GM23338 (cell line): ENCODE results near the gene CFAP90. TPM values are rescaled to one million over a fixed set of nuclear protein-coding genes. Genes with fewer than 3 reads are reported as not detected.

Experiments
- ATAC-seq: fragments of 200-7000 bp; cut with Tn5 transposase; 3 replicates; pipeline ENCODE4 v1.9.1; 2020
- DNase-seq: peaks from one replicate; pipeline ENCODE4 v3.0.0-alpha.2; 2015; ENCODE audit warnings: low spot score
- H2AFZ ChIP-seq: fragments of 200-600 bp; sonication (generic); 2 replicates; pipeline ENCODE4 v1.8.0; 2016; ENCODE audit warnings: antibody characterized with exemption, mild to moderate bottlenecking, moderate library complexity
- H3F3A ChIP-seq: fragments of 200-600 bp; sonication (generic); replicated peaks from 2 replicates; pipeline ENCODE4 v1.8.0; 2017; ENCODE audit warnings: antibody characterized with exemption, mixed run types, low read depth
- H3K27ac ChIP-seq: fragments of 200-600 bp; sonication (generic); 2 replicates; pipeline ENCODE4 v1.6.1; 2016; ENCODE audit warnings: low read depth
- H3K27me3 ChIP-seq: fragments of 200-600 bp; sonication (generic); 2 replicates; pipeline ENCODE4 v1.8.0; 2016; ENCODE audit warnings: mild to moderate bottlenecking, mixed run types, moderate library complexity; ENCODE audit not compliant: insufficient read depth
- H3K36me3 ChIP-seq: fragments of 200-600 bp; sonication (generic); 2 replicates; pipeline ENCODE4 v1.8.0; 2016; ENCODE audit warnings: mild to moderate bottlenecking; ENCODE audit not compliant: insufficient read depth
- H3K4me1 ChIP-seq: fragments of 200-600 bp; sonication (generic); 2 replicates; pipeline ENCODE4 v1.8.0; 2016; ENCODE audit warnings: mild to moderate bottlenecking, moderate library complexity; ENCODE audit not compliant: insufficient read depth
- H3K4me2 ChIP-seq: fragments of 200-600 bp; sonication (generic); 2 replicates; pipeline ENCODE4 v1.7.1; 2017; ENCODE audit warnings: mixed run types
- H3K4me3 ChIP-seq: fragments of 200-600 bp; sonication (generic); 2 replicates; pipeline ENCODE4 v1.6.1; 2016; ENCODE audit warnings: mixed run types
- H3K79me2 ChIP-seq: fragments of 200-600 bp; sonication (generic); replicated peaks from 2 replicates; pipeline ENCODE4 v1.8.0; 2017; ENCODE audit warnings: mild to moderate bottlenecking; ENCODE audit not compliant: insufficient read depth
- H3K9me2 ChIP-seq: fragments of 200-600 bp; sonication (generic); 2 replicates; pipeline ENCODE4 v1.8.0; 2017; ENCODE audit not compliant: insufficient read depth
- H4K20me1 ChIP-seq: fragments of 200-600 bp; sonication (generic); replicated peaks from 2 replicates; pipeline ENCODE4 v1.8.0; 2017; ENCODE audit warnings: mild to moderate bottlenecking; ENCODE audit not compliant: insufficient read depth
- H3K27ac Mint-ChIP-seq: 2 replicates; pipeline ENCODE4 v1.8.0; 2020; ENCODE audit warnings: inconsistent platforms, mild to moderate bottlenecking, moderate library complexity, mixed read lengths
- H3K27me3 Mint-ChIP-seq: 3 replicates; pipeline ENCODE4 v1.8.0; 2022; ENCODE audit warnings: low read depth, mild to moderate bottlenecking, moderate library complexity, mixed read lengths, inconsistent platforms; ENCODE audit not compliant: insufficient read depth, poor library complexity
- H3K36me3 Mint-ChIP-seq: 3 replicates; pipeline ENCODE4 v1.8.0; 2021; ENCODE audit warnings: low read depth, mild to moderate bottlenecking, inconsistent platforms, moderate library complexity, mixed read lengths
- H3K4me1 Mint-ChIP-seq: 3 replicates; pipeline ENCODE4 v1.8.0; 2020; ENCODE audit warnings: mild to moderate bottlenecking, inconsistent platforms, mixed read lengths
- H3K4me3 Mint-ChIP-seq: 3 replicates; pipeline ENCODE4 v1.8.0; 2021; ENCODE audit warnings: moderate library complexity, mild to moderate bottlenecking, inconsistent platforms, mixed read lengths
- H3K9me3 Mint-ChIP-seq: 3 replicates; pipeline ENCODE4 v1.8.0; 2020; ENCODE audit warnings: moderate library complexity, mild to moderate bottlenecking, inconsistent platforms, mixed read lengths
- CREB1 ChIP-seq: fragments of 250-450 bp; sonication (Bioruptor Pico); IDR thresholded peaks from 2 replicates; pipeline ENCODE4 v1.5.0; 2020; ENCODE audit warnings: low read depth, mild to moderate bottlenecking, moderate library complexity
- EZH2 ChIP-seq: fragments of 200-600 bp; sonication (generic); IDR thresholded peaks from one replicate; pipeline ENCODE4 v1.8.0; 2017; ENCODE audit warnings: antibody characterized with exemption, mild to moderate bottlenecking, low read depth; ENCODE audit not compliant: unreplicated experiment
- EZH2phosphoT487 ChIP-seq: fragments of 200-600 bp; sonication (generic); IDR thresholded peaks from one replicate; pipeline ENCODE4 v1.8.1; 2018; ENCODE audit warnings: antibody characterized with exemption; ENCODE audit not compliant: unreplicated experiment
- JUNB ChIP-seq: IDR thresholded peaks from one replicate; pipeline ENCODE4 v1.6.1; 2016; ENCODE audit warnings: antibody characterized with exemption; ENCODE audit not compliant: unreplicated experiment
- NANOG ChIP-seq: IDR thresholded peaks from 2 replicates; pipeline ENCODE4 v1.6.1; 2016; ENCODE audit warnings: antibody characterized with exemption, borderline replicate concordance
- POLR2AphosphoS5 ChIP-seq: IDR thresholded peaks from 2 replicates; pipeline ENCODE4 v1.6.1; 2016; ENCODE audit warnings: antibody characterized with exemption, low read depth
- STAT1 ChIP-seq: IDR thresholded peaks from one replicate; pipeline ENCODE4 v1.6.1; 2016; ENCODE audit warnings: antibody characterized with exemption; ENCODE audit not compliant: unreplicated experiment
- ZNF114 ChIP-seq: fragments of 250-450 bp; sonication (Bioruptor Pico); IDR thresholded peaks from 2 replicates; pipeline ENCODE4 v1.5.0; 2020; ENCODE audit warnings: mild to moderate bottlenecking, moderate library complexity
- ZNF331 ChIP-seq: fragments of 250-450 bp; sonication (Bioruptor Pico); IDR thresholded peaks from 2 replicates; pipeline ENCODE4 v1.5.0; 2020; ENCODE audit warnings: low read depth, mild to moderate bottlenecking, moderate library complexity
- polyA plus RNA-seq: library from polyadenylated mRNA; unstranded; fragments of >200 nt; fragmentation: Nextera tagmentation; extraction: Ambion mirVana; gene quantifications from 2 replicates; pipeline ENCODE4 v1.2.1, GENCODE V29; 2016
- total RNA-seq: library from RNA; depleted of rRNA; stranded (reverse); fragments of >200 nt; shearing (Covaris generic); gene quantifications from 2 replicates; pipeline ENCODE4 v1.2.3, GENCODE V29; 2014
- TF ChIP-seq, protein P1 (sequence below): IDR thresholded peaks from one replicate; pipeline ENCODE4 v1.6.1; 2018; ENCODE audit warnings: antibody characterized with exemption; ENCODE audit not compliant: unreplicated experiment
- TF ChIP-seq, protein P2 (sequence below), 2 experiments: fragments of 200-600 bp in 1 of 2; sonication (generic) in 1 of 2; conservative IDR thresholded peaks; 2 replicates each; pipeline versions ENCODE4 v1.5.1 to v1.6.1; 2016 to 2017; ENCODE audit warnings: antibody characterized with exemption in 2 of 2, low read depth in 2 of 2, mild to moderate bottlenecking in 2 of 2, moderate library complexity in 1 of 2
- TF ChIP-seq, protein P3 (sequence below): IDR thresholded peaks from 2 replicates; pipeline ENCODE4 v1.6.1; 2016; ENCODE audit warnings: antibody characterized with exemption
- TF ChIP-seq, protein P4 (sequence below): fragments of 250-450 bp; sonication (Bioruptor Pico); IDR thresholded peaks from 2 replicates; pipeline ENCODE4 v1.5.0; 2020; ENCODE audit warnings: mild to moderate bottlenecking, moderate library complexity

The CFAP90 gene
- total and polyA plus RNA-seq, 2 experiments from 2014 or later, result 0.10 to 1.0 TPM

DNA sequence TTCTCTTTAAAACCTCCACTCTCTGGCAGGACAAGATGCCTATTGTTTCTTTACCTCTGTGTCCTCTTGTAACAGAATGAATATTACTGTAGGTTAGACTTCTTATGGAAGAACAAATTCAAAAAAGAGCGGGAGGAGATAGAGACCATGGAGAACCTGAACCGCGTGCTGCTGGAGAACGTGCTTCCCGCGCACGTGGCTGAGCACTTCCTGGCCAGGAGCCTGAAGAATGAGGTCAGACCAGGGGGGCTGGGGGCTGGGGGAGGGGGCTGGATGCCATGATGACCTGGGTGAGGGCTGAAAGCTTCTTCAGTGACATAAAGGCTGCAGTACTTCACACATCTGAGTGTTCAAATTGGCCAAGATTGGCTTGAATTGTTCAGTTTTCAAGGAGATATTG lies 61.4 kb downstream of the CFAP90 start:
- Histone ChIP-seq H3K27me3 (no peaks in the 10 kb centered on the region), H3K4me3 (no peak overlapping the region), H2AFZ (no peak overlapping the region), H3K27ac (no peak overlapping the region), H3F3A (no peaks in the 10 kb centered on the region), H3K4me1 (peaks cover 13% of the 10 kb centered on the region), H3K36me3 (peaks cover 3% of the 10 kb centered on the region), H3K4me2 (no peak overlapping the region), H4K20me1 (no peaks in the 10 kb centered on the region), H3K79me2 (no peaks in the 10 kb centered on the region), H3K9me2 (no peaks in the 10 kb centered on the region; the same call in none of the 2 replicates)
- no peak for DNase-seq
- peaks cover 7% of the 10 kb centered on the region for H3K27me3 Mint-ChIP-seq
- peaks cover 53% of the 10 kb centered on the region for H3K36me3 Mint-ChIP-seq
- no peak for ATAC-seq
- H3K27ac Mint-ChIP-seq, result no peak overlapping the region
- peaks cover 45% of the 10 kb centered on the region for H3K4me1 Mint-ChIP-seq
- no peaks in the 10 kb centered on the region; the same call in 2 of the 3 replicates for H3K9me3 Mint-ChIP-seq
- H3K4me3 Mint-ChIP-seq, result no peak overlapping the region
- TF ChIP-seq, protein P1, sequence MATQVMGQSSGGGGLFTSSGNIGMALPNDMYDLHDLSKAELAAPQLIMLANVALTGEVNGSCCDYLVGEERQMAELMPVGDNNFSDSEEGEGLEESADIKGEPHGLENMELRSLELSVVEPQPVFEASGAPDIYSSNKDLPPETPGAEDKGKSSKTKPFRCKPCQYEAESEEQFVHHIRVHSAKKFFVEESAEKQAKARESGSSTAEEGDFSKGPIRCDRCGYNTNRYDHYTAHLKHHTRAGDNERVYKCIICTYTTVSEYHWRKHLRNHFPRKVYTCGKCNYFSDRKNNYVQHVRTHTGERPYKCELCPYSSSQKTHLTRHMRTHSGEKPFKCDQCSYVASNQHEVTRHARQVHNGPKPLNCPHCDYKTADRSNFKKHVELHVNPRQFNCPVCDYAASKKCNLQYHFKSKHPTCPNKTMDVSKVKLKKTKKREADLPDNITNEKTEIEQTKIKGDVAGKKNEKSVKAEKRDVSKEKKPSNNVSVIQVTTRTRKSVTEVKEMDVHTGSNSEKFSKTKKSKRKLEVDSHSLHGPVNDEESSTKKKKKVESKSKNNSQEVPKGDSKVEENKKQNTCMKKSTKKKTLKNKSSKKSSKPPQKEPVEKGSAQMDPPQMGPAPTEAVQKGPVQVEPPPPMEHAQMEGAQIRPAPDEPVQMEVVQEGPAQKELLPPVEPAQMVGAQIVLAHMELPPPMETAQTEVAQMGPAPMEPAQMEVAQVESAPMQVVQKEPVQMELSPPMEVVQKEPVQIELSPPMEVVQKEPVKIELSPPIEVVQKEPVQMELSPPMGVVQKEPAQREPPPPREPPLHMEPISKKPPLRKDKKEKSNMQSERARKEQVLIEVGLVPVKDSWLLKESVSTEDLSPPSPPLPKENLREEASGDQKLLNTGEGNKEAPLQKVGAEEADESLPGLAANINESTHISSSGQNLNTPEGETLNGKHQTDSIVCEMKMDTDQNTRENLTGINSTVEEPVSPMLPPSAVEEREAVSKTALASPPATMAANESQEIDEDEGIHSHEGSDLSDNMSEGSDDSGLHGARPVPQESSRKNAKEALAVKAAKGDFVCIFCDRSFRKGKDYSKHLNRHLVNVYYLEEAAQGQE, result no peak
- TF ChIP-seq ZNF331 (CRISPR knock-in tag) (no peak), ZNF114 (CRISPR knock-in tag) (no peak), EZH2 (no peak), EZH2phosphoT487 (no peak), JUNB (no peak), NANOG (no peak), CREB1 (CRISPR knock-in tag) (no peak), STAT1 (no peak), POLR2AphosphoS5 (no peak)
- TF ChIP-seq, protein P2, sequence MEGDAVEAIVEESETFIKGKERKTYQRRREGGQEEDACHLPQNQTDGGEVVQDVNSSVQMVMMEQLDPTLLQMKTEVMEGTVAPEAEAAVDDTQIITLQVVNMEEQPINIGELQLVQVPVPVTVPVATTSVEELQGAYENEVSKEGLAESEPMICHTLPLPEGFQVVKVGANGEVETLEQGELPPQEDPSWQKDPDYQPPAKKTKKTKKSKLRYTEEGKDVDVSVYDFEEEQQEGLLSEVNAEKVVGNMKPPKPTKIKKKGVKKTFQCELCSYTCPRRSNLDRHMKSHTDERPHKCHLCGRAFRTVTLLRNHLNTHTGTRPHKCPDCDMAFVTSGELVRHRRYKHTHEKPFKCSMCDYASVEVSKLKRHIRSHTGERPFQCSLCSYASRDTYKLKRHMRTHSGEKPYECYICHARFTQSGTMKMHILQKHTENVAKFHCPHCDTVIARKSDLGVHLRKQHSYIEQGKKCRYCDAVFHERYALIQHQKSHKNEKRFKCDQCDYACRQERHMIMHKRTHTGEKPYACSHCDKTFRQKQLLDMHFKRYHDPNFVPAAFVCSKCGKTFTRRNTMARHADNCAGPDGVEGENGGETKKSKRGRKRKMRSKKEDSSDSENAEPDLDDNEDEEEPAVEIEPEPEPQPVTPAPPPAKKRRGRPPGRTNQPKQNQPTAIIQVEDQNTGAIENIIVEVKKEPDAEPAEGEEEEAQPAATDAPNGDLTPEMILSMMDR (conservative IDR thresholded peaks at IDR 0.05; ENCODE audit: low read depth in 2 of 2), result no peak
- TF ChIP-seq, protein P3, sequence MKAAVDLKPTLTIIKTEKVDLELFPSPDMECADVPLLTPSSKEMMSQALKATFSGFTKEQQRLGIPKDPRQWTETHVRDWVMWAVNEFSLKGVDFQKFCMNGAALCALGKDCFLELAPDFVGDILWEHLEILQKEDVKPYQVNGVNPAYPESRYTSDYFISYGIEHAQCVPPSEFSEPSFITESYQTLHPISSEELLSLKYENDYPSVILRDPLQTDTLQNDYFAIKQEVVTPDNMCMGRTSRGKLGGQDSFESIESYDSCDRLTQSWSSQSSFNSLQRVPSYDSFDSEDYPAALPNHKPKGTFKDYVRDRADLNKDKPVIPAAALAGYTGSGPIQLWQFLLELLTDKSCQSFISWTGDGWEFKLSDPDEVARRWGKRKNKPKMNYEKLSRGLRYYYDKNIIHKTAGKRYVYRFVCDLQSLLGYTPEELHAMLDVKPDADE, result no peak
- TF ChIP-seq, protein P4, sequence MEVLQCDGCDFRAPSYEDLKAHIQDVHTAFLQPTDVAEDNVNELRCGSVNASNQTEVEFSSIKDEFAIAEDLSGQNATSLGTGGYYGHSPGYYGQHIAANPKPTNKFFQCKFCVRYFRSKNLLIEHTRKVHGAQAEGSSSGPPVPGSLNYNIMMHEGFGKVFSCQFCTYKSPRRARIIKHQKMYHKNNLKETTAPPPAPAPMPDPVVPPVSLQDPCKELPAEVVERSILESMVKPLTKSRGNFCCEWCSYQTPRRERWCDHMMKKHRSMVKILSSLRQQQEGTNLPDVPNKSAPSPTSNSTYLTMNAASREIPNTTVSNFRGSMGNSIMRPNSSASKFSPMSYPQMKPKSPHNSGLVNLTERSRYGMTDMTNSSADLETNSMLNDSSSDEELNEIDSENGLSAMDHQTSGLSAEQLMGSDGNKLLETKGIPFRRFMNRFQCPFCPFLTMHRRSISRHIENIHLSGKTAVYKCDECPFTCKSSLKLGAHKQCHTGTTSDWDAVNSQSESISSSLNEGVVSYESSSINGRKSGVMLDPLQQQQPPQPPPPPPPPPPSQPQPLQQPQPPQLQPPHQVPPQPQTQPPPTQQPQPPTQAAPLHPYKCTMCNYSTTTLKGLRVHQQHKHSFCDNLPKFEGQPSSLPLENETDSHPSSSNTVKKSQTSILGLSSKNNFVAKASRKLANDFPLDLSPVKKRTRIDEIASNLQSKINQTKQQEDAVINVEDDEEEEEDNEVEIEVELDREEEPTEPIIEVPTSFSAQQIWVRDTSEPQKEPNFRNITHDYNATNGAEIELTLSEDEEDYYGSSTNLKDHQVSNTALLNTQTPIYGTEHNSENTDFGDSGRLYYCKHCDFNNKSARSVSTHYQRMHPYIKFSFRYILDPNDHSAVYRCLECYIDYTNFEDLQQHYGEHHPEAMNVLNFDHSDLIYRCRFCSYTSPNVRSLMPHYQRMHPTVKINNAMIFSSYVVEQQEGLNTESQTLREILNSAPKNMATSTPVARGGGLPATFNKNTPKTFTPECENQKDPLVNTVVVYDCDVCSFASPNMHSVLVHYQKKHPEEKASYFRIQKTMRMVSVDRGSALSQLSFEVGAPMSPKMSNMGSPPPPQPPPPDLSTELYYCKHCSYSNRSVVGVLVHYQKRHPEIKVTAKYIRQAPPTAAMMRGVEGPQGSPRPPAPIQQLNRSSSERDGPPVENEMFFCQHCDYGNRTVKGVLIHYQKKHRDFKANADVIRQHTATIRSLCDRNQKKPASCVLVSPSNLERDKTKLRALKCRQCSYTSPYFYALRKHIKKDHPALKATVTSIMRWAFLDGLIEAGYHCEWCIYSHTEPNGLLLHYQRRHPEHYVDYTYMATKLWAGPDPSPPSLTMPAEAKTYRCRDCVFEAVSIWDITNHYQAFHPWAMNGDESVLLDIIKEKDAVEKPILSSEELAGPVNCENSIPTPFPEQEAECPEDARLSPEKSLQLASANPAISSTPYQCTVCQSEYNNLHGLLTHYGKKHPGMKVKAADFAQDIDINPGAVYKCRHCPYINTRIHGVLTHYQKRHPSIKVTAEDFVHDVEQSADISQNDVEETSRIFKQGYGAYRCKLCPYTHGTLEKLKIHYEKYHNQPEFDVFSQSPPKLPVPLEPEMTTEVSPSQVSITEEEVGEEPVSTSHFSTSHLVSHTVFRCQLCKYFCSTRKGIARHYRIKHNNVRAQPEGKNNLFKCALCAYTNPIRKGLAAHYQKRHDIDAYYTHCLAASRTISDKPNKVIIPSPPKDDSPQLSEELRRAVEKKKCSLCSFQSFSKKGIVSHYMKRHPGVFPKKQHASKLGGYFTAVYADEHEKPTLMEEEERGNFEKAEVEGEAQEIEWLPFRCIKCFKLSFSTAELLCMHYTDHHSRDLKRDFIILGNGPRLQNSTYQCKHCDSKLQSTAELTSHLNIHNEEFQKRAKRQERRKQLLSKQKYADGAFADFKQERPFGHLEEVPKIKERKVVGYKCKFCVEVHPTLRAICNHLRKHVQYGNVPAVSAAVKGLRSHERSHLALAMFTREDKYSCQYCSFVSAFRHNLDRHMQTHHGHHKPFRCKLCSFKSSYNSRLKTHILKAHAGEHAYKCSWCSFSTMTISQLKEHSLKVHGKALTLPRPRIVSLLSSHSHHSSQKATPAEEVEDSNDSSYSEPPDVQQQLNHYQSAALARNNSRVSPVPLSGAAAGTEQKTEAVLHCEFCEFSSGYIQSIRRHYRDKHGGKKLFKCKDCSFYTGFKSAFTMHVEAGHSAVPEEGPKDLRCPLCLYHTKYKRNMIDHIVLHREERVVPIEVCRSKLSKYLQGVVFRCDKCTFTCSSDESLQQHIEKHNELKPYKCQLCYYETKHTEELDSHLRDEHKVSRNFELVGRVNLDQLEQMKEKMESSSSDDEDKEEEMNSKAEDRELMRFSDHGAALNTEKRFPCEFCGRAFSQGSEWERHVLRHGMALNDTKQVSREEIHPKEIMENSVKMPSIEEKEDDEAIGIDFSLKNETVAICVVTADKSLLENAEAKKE (CRISPR knock-in tag), result no peak
